Stomach (tissue), 9 donors: Measurements from ENCODE around the gene TNS1. TPM values are rescaled to one million over a fixed set of nuclear protein-coding genes. Genes with fewer than 3 reads are reported as not detected.
A peak's percentile ranks its signal among the peaks of the same experiment; 100 is the strongest.

ENCODE experiments used
- DNase-seq, 2 donors: peaks; one replicate each; pipeline versions ENCODE4 v3.0.0 to v3.0.0-alpha.2; 2013 to 2019
- H3K27ac ChIP-seq, 5 donors: fragments of 200-600 bp in 4 of 5; sonication (generic) in 4 of 5; one replicate each; pipeline ENCODE4 v1.5.1; 2013 to 2019; ENCODE audit warnings: mild to moderate bottlenecking in 1 of 5, moderate library complexity in 1 of 5
- H3K27me3 ChIP-seq, 3 donors: fragments of 200-600 bp; sonication (generic); one replicate each; pipeline ENCODE4 v1.5.1; 2017 to 2019; ENCODE audit warnings: mixed run types in 1 of 3
- H3K36me3 ChIP-seq, 4 donors: fragments of 200-600 bp; sonication (generic); 1 replicate in 3 of 4; 2 replicates in 1 of 4; pipeline ENCODE4 v1.5.1; 2016 to 2019
- H3K4me1 ChIP-seq, 4 donors: fragments of 200-600 bp; sonication (generic); one replicate each; pipeline ENCODE4 v1.5.1; 2016 to 2019
- H3K4me3 ChIP-seq, 4 donors: fragments of 200-600 bp; sonication (generic) in 3 of 4; one replicate each; pipeline ENCODE4 v1.5.1; 2016 to 2019; ENCODE audit warnings: mild to moderate bottlenecking in 1 of 4
- H3K9me3 ChIP-seq, 4 donors: fragments of 200-600 bp; sonication (generic); one replicate each; pipeline ENCODE4 v1.5.1; 2016 to 2019
- CTCF ChIP-seq, 7 experiments: fragments of 450-650 bp in 4 of 7; fragments of 200-600 bp in 3 of 7; sonication (generic) in 3 of 7; IDR thresholded peaks; one replicate each; pipeline ENCODE4 v1.5.1; 2016 to 2019; ENCODE audit warnings: antibody characterized with exemption in 7 of 7, control low read depth in 2 of 7, mild to moderate bottlenecking in 1 of 7
- EP300 ChIP-seq: sonication (generic); formaldehyde crosslinking; IDR thresholded peaks from one replicate; pipeline ENCODE4 v1.6.1; 2017; ENCODE audit warnings: antibody characterized with exemption
- POLR2A ChIP-seq, 4 donors: fragments of 450-650 bp; IDR thresholded peaks; one replicate each; pipeline ENCODE4 v1.6.1; 2016; ENCODE audit warnings: antibody characterized with exemption in 4 of 4, control low read depth in 2 of 4, mild to moderate bottlenecking in 1 of 4, moderate library complexity in 1 of 4
- POLR2AphosphoS5 ChIP-seq, 3 donors: sonication (generic); formaldehyde crosslinking; IDR thresholded peaks; one replicate each; pipeline ENCODE4 v1.6.1; 2016; ENCODE audit warnings: antibody characterized with exemption in 3 of 3
- WGBS, 5 donors: extraction: QIAGEN DNeasy Blood & Tissue Kit in 3 of 5; methylation state at CpG; one replicate each; pipeline versions ENCODE4 v1.1.5 to v1.1.7; 2013 to 2018; 5-methylcytosine and 5-hydroxymethylcytosine counted together
- intact Hi-C: fragments of 100-400 bp; cut with DNase I; formaldehyde crosslinking; loops from one replicate; pipeline ENCODE4 v1.15.1; 2023; ENCODE audit warnings: low total_unique reads
- polyA plus RNA-seq, 3 donors: library from polyadenylated mRNA; stranded (reverse); fragments of 200-250 nt; gene quantifications; one replicate each; pipeline ENCODE4 v1.2.3, GENCODE V29; 2013
- total RNA-seq, 5 donors: library from RNA; depleted of rRNA; stranded (reverse); fragments of >200 nt; gene quantifications; one replicate each; pipeline versions ENCODE4 v1.1.0 to v1.2.3, GENCODE V29; 2014 to 2016
- donor health status: healthy with polysubstance abuse.
- donor health status: Bipolar disorder and iron deficiency.
- donor health status: healthy.

The TNS1 gene
- total and polyA plus RNA-seq, 8 donors, result 18.5 to 682 (median 160) TPM

GRCh38 chr2:218028562-218029348 is 26.0 kb upstream of the TNS1 start:
- H3K4me1 ChIP-seq, result peaks cover 18 to 52% (median 44%) of the 10 kb centered on the region in 4 donors
- DNase-seq, result peak; percentile 48 to 71
- peaks cover 0 to 5% (median 0%) of the 10 kb centered on the region in 3 donors for H3K27me3 ChIP-seq
- H3K9me3 ChIP-seq, result no peaks in the 10 kb centered on the region
- no peaks in the 10 kb centered on the region for H3K36me3 ChIP-seq
- H3K27ac ChIP-seq, result peak overlapping the region in 3 of 5 donors; percentile 14 to 39 (median 25)
- intact Hi-C loops, result no loop called here
- no peak overlapping the region for H3K4me3 ChIP-seq
- TF ChIP-seq EP300 (no peak), CTCF (IDR thresholded peaks at IDR 0.05) (no peak), POLR2AphosphoS5 (IDR thresholded peaks at IDR 0.05) (no peak)
- 37 to 47% (median 43%) methylated on average over 5 to 6 of the region's 6 CpGs for WGBS, 5 donors

- Histone ChIP-seq H3K4me3 (no peak overlapping the region), H3K27me3 (no peaks in the 10 kb centered on the region), H3K36me3 (no peaks in the 10 kb centered on the region), H3K27ac (peak overlapping the region in 3 of 5 donors; percentile 14 to 39 (median 25)), H3K4me1 (peaks cover 18 to 52% (median 42%) of the 10 kb centered on the region in 4 donors), H3K9me3 (no peaks in the 10 kb centered on the region)
- intact Hi-C loops, result no loop called here
- 66 to 85% (median 73%) methylated on average over 2 of the region's 2 CpGs for WGBS, 5 donors
- TF ChIP-seq POLR2A (IDR thresholded peaks at IDR 0.05) (no peak), CTCF (IDR thresholded peaks at IDR 0.05) (no peak), POLR2AphosphoS5 (IDR thresholded peaks at IDR 0.05) (no peak), EP300 (no peak)
- DNase-seq, result peak in 1 of 2 donors; percentile 22
Measured at GRCh38 chr2:218028189-218028495, 25.3 kb upstream of the TNS1 start.

- Histone ChIP-seq H3K4me3 (no peak overlapping the region), H3K9me3 (no peaks in the 10 kb centered on the region), H3K36me3 (no peaks in the 10 kb centered on the region), H3K27ac (peak overlapping the region in 2 of 5 donors; percentile 14 to 46), H3K4me1 (peaks cover 18 to 52% (median 42%) of the 10 kb centered on the region in 4 donors), H3K27me3 (no peaks in the 10 kb centered on the region)
- DNase-seq, result peak in 1 of 2 donors; percentile 13
- WGBS, 5 donors, result 90 to 93% (median 91%) methylated on average over 6 of the region's 6 CpGs
- intact Hi-C loops, result no loop called here
- TF ChIP-seq EP300 (no peak), POLR2AphosphoS5 (IDR thresholded peaks at IDR 0.05) (no peak), POLR2A (IDR thresholded peaks at IDR 0.05) (no peak), CTCF (IDR thresholded peaks at IDR 0.05) (no peak)
Measured at GRCh38 chr2:218027426-218028188, 24.8 kb upstream of the TNS1 start.

GRCh38 chr2:218026676-218027425 is 24.1 kb upstream of the TNS1 start:
- Histone ChIP-seq H3K4me1 (peaks cover 18 to 47% (median 42%) of the 10 kb centered on the region in 4 donors), H3K4me3 (no peak overlapping the region), H3K36me3 (no peaks in the 10 kb centered on the region), H3K27me3 (no peaks in the 10 kb centered on the region), H3K27ac (peak overlapping the region in 2 of 5 donors; percentile 41 to 46), H3K9me3 (no peaks in the 10 kb centered on the region)
- WGBS, 5 donors, result 55 to 70% (median 65%) methylated on average over 17 of the region's 17 CpGs
- peak in 1 of 3 donors; percentile 52 for TF ChIP-seq POLR2AphosphoS5 (IDR thresholded peaks at IDR 0.05)
- no peak for TF ChIP-seq EP300
- TF ChIP-seq POLR2A (IDR thresholded peaks at IDR 0.05), result no peak
- TF ChIP-seq CTCF (IDR thresholded peaks at IDR 0.05), result no peak
- intact Hi-C loops, result no loop called here
- peak in 1 of 2 donors; percentile 95 for DNase-seq
